ENCODE data around the gene FCER2. TPM values are rescaled to one million over a fixed set of nuclear protein-coding genes. Genes with fewer than 3 reads are reported as not detected.

FCER2 gene
- total and polyA plus RNA-seq, 4 donors = 0.14 TPM; not detected in 3

DNA sequence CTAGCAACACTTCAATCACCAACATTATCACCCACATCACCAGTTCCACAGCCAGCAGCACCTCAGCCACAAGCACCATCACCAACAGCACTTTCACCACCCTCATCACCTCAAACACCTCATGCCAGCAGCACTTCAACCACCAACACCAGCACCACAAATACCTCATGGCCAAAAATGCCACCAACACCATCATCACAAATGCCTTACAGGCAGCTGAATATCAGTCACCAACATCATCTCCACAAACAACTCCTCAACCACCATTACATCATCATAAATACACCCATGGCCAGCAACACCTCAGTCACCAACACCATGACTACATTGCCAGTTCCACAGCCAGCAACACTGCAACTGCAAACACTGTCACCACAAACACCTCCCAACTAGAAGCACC lies 10.4 kb downstream of the FCER2 start:
- Histone ChIP-seq H3K4me1 (ENCODE audit: control insufficient read depth in 4 of 4, insufficient read depth in 4 of 4, low read length in 3 of 4) (no peaks in the 10 kb centered on the region), H3K27me3 (ENCODE audit: control insufficient read depth in 4 of 4, insufficient read depth in 4 of 4, low read length in 3 of 4) (no peaks in the 10 kb centered on the region), H3K27ac (ENCODE audit: low read depth in 1 of 2, low read length in 2 of 2) (no peak overlapping the region), H3K9ac (ENCODE audit: low read depth in 1 of 2, low read length in 2 of 2) (no peak overlapping the region), H3K36me3 (ENCODE audit: control insufficient read depth in 4 of 4, insufficient read depth in 3 of 4, low read depth in 1 of 4, low read length in 3 of 4) (no peaks in the 10 kb centered on the region), H3K9me3 (ENCODE audit: control insufficient read depth in 4 of 4, low read length in 3 of 4) (no peaks in the 10 kb centered on the region), H3K4me3 (ENCODE audit: low read depth in 1 of 3, low read length in 3 of 3) (no peak overlapping the region)
- TF ChIP-seq TAF1 (conservative IDR thresholded peaks at IDR 0.05) (no peak), HNF4A (conservative IDR thresholded peaks at IDR 0.05) (no peak), GABPA (IDR thresholded peaks at IDR 0.05 in 1 of 2, conservative IDR thresholded peaks at IDR 0.05 in 1 of 2) (no peak), FOXA2 (IDR thresholded peaks at IDR 0.05) (no peak), HNF4G (IDR thresholded peaks at IDR 0.05) (no peak), YY1 (IDR thresholded peaks at IDR 0.05) (no peak), EGR1 (IDR thresholded peaks at IDR 0.05; ENCODE audit: low read depth in 2 of 2) (no peak), NR2F2 (IDR thresholded peaks at IDR 0.05) (no peak), MAX (IDR thresholded peaks at IDR 0.05) (no peak)
- TF ChIP-seq, protein P1, sequence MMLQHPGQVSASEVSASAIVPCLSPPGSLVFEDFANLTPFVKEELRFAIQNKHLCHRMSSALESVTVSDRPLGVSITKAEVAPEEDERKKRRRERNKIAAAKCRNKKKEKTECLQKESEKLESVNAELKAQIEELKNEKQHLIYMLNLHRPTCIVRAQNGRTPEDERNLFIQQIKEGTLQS (IDR thresholded peaks at IDR 0.05) = no peak
- DNase-seq (ENCODE audit: low spot score) = no peak

- no peak for DNase-seq (ENCODE audit: low spot score)
- no peak overlapping the region for H3K27ac ChIP-seq (ENCODE audit: low read depth in 1 of 2, low read length in 2 of 2)
- no peaks in the 10 kb centered on the region for H3K9me3 ChIP-seq (ENCODE audit: control insufficient read depth in 4 of 4, low read length in 3 of 4)
- no peak overlapping the region for H3K4me3 ChIP-seq (ENCODE audit: low read depth in 1 of 3, low read length in 3 of 3)
- 88% methylated on average over 8 of the region's 8 CpGs for WGBS
- H3K36me3 ChIP-seq (ENCODE audit: control insufficient read depth in 4 of 4, insufficient read depth in 3 of 4, low read depth in 1 of 4, low read length in 3 of 4) = no peaks in the 10 kb centered on the region
- H3K4me1 ChIP-seq (ENCODE audit: control insufficient read depth in 4 of 4, insufficient read depth in 4 of 4, low read length in 3 of 4) = no peaks in the 10 kb centered on the region
- H3K9ac ChIP-seq (ENCODE audit: low read depth in 1 of 2, low read length in 2 of 2) = no peak overlapping the region
- no peak for TF ChIP-seq RXRA (IDR thresholded peaks at IDR 0.05)
- no peak for TF ChIP-seq SP1 (IDR thresholded peaks at IDR 0.05)
- no peak for TF ChIP-seq FOXA2 (IDR thresholded peaks at IDR 0.05)
- TF ChIP-seq, protein P1 (IDR thresholded peaks at IDR 0.05) = no peak
- no peak for TF ChIP-seq REST (IDR thresholded peaks at IDR 0.05)
- TF ChIP-seq, protein P2, sequence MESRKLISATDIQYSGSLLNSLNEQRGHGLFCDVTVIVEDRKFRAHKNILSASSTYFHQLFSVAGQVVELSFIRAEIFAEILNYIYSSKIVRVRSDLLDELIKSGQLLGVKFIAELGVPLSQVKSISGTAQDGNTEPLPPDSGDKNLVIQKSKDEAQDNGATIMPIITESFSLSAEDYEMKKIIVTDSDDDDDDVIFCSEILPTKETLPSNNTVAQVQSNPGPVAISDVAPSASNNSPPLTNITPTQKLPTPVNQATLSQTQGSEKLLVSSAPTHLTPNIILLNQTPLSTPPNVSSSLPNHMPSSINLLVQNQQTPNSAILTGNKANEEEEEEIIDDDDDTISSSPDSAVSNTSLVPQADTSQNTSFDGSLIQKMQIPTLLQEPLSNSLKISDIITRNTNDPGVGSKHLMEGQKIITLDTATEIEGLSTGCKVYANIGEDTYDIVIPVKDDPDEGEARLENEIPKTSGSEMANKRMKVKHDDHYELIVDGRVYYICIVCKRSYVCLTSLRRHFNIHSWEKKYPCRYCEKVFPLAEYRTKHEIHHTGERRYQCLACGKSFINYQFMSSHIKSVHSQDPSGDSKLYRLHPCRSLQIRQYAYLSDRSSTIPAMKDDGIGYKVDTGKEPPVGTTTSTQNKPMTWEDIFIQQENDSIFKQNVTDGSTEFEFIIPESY (IDR thresholded peaks at IDR 0.05) = no peak
- TF ChIP-seq GABPA (IDR thresholded peaks at IDR 0.05 in 1 of 2, conservative IDR thresholded peaks at IDR 0.05 in 1 of 2) = no peak
- no peak for TF ChIP-seq EGR1 (IDR thresholded peaks at IDR 0.05; ENCODE audit: low read depth in 2 of 2)
- no peak for TF ChIP-seq NR2F2 (IDR thresholded peaks at IDR 0.05)
- no peak for TF ChIP-seq MAX (IDR thresholded peaks at IDR 0.05)
- TF ChIP-seq RAD21 (IDR thresholded peaks at IDR 0.05) = no peak
- TF ChIP-seq CTCF (IDR thresholded peaks at IDR 0.05; ENCODE audit: low read depth, low read length, missing input control) = no peak
- no peak for TF ChIP-seq JUND (IDR thresholded peaks at IDR 0.05)
- no peak for TF ChIP-seq YY1 (IDR thresholded peaks at IDR 0.05)
- no peak for TF ChIP-seq HNF4A (conservative IDR thresholded peaks at IDR 0.05)
- no peak for TF ChIP-seq HNF4G (IDR thresholded peaks at IDR 0.05)
- H3K27me3 ChIP-seq (ENCODE audit: control insufficient read depth in 4 of 4, insufficient read depth in 4 of 4, low read length in 3 of 4) = no peaks in the 10 kb centered on the region
Measured at GRCh38 chr19:7690779-7691258, 11.1 kb downstream of the FCER2 start.

Measured in liver (tissue), 9 donors.